Activated T-cell treated with anti-CD3 and anti-CD28 coated beads for 4 hours (primary cell): ENCODE results near the gene CCNK.

Experiments used
- DNase-seq: peaks from one replicate; pipeline ENCODE4 v3.0.0-alpha.2; 2020

CCNK gene

DNA sequence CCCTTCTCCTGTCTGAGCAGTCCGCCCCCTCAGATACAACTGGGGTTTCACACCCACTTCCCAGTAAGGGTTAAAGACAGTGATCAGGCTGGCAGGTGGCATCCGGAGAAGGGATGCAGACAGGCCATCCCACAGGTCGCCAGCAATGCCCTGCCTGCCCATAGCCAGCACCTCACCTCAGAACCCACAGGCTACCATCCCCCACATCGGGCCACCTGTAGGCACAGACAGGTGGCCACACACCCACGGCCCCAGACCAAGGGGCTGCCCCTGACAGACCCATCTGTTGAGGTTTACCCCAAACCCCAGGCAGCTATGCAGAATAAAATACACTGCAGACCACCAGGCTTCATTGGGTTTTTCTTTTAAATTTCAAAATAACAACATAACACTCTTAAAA is 57.5 kb downstream of the CCNK start:
- DNase-seq = no peak

DNA sequence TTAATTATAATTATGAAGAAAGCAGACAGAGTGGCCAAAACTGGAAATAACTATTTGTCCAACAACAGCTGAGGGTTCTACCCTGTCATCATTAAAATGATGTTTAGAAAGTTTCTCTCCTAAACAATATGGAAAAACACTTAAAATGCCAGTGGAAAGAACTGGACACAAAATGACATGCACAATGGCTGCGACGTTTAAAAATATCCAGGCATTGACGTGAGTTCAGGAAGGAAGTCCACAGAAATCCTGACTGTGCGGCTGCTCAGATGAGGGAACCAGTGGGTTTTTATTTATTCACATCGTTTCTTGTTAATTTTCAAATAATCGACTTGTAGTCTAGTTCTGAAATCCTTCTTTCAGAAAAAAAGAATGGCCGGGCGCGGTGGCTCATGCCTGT is 58.3 kb downstream of the CCNK start:
- no peak for DNase-seq

DNA sequence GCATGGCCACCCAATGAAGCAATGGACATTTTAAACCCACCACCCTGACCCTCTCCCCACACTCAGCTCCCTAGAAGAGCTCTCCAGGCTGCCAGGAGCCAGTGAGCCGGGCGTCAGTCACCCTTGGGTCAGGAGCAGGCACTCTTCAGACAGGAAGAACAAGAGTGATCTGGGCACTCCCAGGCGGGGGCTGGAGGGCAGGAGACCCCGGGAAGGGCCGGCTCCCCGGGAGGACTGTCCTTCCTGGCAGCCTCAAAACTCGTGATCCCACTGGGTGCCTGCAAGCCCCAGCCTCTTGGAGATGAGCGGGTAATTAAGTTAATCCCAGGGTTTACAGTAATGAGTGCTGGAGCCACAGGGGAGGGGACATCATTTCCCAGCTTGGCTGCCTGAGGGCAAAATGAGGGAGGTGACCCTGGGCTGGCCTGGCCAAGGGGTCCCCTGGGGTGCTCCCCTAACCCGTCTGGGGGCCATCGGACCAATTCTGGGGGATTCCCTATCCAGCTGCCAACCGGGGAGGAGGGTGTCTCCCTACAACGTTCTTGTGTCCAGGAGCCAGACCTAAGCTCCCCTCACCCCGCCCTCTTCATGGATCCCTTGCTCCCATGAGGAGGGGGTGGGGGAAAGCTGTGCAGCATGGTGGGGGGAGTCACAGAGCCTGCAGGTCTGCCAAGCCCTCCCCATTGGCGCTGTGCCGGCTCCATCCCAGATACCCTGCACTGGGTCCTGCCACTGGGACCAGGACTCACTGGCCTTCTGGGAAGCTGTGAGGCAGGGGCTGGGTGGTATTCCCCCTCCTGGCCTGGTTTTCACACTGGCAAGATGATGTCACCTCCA is 59.2 kb downstream of the CCNK start:
- no peak for DNase-seq

DNA sequence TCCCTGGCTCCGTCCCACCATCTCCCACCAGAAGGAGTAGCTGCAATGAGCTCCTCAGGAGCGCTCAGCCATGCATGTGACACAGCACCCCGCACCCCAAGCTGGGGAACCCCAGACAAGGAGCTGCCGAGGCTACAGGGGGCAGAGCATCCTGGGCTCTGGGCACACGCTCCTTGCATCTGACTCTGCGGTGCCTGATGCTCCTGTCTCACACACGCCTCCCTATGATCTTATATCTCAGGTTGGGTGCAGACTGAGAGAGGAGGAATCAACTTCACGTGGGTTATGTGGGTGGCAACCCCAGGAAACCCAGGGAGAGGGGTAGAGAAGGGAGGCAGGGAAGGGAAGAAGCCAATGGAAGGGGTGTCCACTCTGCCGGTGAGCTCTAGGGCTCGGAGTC is 60.0 kb downstream of the CCNK start:
- no peak for DNase-seq

DNA sequence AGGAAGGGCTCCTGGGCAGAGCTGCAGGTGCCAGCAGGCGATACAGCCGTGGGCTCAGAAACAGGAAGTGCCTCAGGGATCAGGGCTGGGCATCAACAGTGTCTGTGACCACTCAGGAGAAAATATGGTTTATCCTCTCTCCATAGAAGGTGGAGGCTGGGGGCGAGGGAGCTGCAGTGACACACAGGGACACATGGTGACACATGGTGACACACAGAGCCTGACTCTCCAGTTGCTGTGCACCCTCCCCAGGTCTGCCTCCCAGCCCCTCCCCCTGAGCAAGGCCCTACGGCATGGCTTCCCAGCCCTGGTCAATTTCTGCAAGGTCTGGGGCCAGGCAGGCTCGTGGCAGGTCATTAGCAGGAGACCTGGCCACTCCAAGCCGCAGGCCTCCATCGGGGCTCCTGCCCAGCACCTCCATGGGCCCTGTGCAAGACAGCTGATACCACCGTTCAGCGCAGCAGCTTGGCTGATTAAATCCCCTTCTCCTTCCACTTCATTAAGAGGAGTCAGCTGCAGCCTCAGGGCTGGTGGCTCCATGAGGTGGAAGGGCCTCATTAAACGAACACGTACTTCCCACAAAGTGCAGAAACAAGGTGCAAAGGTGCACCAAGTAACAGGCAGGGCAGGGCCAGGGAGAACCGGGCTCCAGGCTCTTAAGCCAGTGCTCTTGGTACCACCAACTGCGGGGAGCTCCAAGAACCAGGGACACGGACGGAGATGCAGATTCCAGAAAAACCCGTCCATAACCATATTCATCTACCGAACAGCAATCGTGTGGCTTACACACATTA is 60.7 kb downstream of the CCNK start:
- DNase-seq = no peak

DNA sequence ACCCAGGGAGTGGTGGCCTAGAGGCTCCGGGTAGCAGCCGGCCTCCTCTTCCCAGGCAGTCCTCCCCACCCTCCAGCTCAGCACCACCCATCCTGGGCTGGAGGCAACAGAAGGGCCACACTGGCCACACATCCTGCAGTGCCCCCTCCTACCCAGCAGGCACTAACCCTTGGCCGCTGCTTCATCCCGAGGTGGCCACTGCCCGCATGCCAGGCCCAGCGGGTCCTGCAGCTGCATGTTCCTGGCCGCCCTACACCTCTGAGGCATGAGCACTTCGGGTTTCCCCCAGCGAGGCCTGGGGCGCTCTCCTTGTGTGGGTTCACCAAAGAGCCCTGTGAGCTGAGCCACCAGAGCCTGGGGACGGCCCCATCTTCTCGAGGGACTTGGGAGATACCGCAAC is 61.4 kb downstream of the CCNK start:
- DNase-seq = no peak

DNA sequence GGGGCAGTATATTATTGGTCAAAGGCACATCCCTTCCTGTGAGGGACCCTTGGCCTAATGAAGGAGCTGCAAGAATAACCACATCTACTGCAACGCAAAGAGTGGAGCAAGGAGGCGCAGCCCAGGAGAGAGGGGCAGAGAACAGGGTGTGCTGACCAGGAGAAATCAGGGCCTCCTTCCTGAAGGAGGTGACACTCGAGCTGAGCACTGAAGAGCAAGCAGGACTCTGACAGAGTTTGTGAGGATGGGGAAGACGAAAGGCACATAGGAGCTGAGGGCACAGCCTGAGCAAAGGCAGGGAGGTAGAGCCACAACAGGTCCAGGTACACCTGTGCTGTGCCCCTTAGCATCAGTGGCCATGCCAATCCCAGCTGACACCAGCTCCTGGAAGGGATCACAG is 62.2 kb downstream of the CCNK start:
- no peak for DNase-seq

DNA sequence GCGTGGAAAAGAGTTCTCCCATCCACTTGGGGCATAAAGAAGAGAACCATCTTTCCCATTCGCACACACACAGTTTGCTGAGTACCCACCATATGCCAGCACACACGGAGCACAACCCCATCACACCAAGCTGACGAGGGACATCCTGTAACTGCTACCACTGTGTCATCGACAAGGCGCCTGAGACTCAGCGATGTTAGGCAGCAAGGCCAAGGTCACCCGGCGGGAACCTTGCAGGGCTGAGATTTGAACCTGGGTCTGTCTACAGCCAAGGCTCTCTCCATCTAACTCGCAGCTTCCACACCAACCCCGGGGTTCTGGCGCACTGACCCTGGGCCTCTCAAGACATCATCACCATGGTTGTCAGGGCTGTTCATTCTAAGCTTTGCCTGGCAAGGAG is 62.8 kb downstream of the CCNK start:
- no peak for DNase-seq

DNA sequence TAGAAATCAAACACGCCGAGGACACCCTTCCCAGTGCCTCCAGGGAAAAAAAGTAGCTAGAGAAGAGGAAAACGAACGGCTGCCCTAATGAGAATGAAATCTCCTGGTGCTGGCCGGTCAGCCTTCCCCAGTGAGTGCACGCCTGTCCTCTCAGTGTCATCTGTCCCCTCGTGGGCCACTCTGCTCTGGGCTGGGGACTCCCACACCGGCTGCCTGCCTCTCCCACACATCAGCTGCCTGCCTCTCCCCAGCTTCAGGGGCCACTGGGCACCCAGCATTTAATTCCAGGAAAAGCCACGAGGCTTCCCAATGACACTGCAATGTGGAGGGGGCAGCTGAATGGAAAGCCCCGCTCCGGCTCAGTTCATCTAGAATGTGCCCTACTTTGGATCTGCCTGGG is 63.8 kb downstream of the CCNK start:
- no peak for DNase-seq

DNA sequence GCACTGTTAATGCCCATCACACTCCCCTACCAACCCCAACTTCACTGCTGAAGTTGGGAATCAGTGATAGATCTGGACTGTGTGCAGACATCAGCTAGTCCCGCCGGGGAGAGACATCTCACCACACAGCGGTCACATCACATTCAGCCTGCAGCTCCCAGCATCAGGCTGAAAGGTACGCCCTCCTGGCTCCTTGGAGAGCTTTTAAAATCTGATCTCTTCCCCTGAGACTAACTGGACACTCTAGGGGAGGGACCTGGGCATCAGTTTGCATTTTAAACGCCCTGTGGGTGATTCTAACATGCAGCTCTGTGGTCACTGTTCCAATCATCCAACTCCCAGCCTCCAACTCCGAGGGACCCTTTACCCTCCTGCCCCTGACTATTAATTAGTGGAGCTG is 64.4 kb downstream of the CCNK start:
- DNase-seq = no peak

DNA sequence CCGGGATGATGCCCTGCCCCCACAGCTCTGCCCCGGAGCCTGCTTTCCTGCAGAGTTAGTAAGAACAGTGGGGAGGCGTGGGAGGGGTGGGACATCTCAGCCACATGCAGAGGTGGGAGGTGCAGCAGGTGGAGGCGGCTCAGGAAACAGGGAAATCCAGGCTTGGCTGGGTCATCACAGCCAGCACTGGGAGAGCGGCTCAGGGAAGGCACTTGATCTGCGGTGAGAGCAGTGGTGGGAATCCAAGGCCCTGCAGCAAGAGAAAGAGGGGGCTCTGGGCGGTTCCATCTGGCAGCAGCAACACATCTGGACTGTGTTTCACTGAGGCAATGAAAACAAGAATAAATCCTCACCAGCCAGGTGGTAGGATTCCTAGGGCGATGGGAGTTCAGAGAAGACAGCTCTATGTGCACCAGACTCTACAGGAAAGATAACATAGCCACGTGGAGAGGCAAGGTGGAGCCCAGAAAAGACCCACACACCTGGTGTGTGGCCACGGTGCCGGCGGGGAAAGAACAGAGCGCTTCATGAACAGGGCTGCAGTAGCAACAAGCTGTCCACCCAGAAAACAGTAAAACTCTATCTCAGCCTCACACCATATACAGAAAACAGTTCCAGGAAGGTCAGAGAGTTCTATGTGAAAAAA is 65.1 kb downstream of the CCNK start:
- DNase-seq = no peak

DNA sequence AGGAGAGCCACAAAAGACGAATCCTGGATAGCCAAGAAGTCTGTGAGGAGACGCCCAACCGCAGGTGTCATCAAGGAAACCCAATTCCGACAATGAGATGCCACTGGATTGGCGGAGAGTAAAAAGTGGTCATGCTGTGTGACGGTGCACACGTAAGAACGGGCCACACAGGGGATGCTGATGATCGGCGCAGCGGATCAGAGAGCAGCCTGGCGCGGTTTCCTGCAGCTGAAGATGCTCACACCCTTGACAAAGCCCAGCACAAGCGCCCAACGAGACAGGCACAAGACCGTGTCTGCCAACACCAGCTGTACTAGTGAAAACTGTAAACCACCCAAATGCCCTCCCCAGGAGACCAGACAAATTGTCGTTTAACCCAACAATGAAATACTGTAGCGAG is 67.0 kb downstream of the CCNK start:
- no peak for DNase-seq

DNA sequence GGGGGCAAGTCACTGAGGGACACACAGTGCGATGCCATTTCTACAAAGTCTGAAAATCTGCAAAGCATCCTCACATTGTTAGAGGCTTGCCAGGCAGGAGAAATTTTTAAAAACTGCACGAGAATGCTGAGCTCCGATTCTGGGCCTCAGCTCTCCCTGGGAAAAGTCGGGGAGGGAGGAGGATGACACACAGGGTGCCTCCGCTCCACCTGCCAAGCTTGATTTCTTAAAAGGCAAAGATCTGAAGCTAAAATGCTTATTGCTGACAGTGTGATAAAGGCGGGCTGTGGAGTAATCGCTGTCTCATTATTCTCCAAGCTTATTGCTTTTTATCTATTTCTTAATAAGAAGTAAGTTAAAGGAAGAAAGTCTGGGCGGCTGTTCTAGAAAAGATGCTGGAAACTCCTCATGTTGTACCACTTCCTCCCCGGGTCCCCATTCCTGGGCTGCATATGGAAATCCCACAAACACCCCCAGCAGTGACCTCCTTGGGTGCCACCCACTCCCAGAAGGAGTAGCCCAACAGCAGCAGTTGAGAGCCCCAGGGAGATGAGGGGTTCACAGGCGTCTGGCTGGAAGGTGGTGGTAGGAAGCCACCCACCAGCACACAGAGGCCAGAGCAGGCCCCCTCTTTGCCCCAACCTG is 67.8 kb downstream of the CCNK start:
- DNase-seq = no peak

DNA sequence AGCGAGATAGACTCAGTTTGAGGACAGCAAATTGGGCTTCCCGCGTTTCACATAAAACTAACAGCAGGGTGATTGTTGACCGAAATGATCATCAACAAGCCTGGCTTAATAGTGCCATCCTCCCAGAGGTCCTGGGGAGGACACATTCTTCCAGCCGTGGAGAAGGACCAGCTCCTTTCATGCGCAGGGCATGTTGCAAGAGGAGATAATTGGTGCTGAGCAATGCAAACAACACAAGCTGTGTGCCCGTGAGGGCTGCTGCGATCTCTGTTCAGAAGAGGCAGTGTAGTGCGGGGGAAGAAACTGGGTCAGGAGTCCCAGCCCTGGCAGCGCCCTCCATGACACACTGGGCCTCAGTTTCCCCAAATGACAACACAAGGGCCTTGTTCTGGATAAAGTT is 68.5 kb downstream of the CCNK start:
- DNase-seq = no peak

DNA sequence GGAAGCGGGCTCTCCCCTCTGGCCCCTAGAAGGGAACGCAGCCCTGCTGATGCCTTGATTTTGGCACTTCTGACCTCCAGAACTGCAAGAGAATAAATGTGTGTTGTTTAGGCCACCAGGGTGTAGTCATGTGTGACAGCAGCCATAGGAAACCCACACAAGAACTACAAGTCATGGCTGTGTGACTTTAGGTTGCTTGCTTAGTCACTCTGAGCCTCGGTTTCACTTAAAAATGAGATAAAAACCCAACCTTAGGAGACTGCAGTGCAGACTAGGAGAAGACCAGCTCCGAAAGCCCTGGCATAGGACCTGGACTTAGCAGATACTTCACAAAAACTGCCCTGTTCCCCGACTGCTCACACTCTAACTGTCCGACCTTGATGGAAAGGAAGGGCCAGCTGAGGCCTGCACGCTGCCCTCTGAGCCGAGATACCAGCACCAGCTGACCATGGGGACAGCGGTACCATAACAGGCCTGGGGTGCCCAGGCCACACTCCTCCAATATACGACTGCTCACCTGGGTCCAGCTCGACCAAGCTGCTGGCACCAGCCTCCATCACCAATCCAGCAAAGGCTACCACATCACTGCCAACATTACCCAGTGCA is 69.3 kb downstream of the CCNK start:
- DNase-seq = no peak

DNA sequence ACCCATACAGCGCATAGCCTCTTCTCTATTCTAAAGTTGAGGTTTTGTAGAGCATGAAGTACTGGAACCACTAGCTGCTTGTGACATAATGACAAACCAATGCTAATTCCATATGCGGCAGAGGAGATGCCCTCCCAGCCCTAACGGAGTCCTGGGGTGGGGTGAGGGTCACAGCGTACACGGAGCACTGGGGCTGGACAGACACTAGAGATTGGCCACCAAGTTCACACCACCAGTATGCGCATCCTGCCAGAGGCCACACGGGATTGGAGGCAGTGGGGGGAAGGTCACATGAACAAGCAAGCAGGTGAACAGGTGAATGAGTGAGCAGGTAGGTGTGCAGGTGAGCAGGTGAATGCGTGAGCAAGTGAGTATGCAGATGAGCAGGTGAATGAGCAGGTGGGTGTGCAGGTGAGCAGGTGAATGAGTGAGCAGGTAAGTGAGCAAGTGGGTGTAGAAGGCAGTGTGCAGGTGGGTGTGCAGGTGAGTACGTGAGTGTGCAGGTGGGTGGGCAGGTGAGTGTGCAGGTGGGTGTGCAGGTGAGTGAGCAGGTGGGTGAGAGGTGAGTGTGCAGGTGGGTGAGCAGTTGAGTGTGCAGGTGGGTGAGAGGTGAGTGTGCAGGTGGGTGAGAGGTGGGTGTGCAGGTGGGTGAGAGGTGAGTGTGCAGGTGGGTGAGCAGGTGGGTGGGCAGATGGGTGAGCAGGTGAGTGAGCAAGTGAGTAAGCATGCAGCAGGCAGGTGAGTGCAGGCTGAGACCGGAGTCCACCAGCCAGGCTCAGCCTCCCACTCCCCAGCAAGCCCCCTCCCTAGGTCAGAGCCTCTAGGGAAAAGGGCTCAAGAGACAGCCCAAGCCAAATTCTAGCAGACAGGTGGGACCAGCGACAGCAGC is 70.1 kb downstream of the CCNK start:
- DNase-seq = no peak

DNA sequence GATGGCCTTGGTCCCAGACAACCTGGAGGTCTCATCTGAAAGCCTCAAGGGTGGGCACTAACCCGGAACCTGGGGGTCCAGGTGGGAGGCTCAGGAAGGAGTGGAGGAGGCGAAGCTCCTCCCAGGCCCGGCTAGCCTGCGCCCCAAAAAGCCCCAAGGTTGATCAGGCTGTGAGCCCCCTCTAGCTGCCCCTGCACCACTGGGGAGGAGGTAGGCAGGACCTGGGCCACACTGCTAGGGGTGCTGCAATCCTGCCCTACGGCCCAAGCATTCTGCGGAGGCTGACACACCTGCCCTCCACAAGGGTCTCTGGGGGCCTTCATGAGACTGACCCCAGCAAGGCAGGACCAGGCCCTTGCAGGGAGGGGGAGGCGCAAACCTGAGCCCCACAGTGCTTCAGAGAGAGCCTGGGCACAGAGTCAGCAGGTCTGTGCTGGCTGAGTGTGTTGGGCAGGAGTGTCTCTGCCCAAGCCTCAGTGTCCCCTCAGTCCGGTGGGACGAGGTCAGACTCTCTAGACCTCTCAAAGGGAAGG is 70.9 kb downstream of the CCNK start:
- DNase-seq = no peak

DNA sequence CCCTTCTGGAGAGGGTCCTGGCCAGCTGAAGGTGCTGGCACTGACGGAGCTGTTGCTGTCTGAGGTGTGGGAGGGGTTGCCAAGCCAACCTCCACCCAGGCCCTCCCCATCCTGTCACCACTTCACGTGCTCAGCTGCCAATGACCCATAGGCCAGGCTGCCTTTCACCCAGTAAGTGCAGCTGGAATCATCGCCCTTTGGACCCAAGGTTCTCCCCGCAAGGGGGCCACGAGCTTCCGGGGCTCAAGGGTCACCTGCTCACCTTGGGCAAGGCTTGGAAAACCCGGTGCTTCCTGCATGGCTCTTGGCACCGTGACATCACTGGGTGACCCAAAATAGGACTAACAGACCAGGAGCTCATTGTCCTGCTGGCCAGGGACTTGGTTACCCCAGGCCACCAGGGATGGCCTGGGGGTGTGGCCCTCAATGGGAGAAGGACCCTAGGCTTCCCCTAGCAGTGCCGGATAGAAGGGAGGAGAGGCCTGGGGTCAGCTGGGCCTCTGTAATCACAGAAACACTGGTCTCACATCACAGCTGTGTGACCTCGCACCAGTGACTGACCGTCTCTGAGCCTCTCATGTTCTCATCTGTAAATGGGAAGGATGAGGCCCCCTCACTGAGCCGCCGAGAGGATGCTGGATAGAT is 71.5 kb downstream of the CCNK start:
- DNase-seq = no peak

DNA sequence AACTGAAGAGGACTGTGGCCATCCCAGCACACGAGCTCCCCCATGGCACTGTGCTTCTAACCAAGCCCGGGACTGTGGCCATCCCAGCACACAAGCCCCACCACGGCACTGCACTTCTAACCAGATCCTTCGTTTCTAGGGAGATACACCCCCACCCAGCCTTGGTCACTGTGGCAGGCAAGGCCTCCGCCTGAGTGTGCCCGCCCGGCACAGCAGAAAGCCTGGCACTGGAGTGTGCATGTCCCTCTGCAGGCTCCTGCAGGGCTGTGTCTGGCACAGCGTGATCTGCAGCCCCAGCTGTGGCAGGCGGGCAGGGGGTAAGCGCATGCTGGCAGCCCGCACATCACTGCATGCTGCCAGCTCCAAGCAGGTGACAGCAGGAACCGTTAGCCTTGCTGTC is 73.0 kb downstream of the CCNK start:
- DNase-seq = no peak

DNA sequence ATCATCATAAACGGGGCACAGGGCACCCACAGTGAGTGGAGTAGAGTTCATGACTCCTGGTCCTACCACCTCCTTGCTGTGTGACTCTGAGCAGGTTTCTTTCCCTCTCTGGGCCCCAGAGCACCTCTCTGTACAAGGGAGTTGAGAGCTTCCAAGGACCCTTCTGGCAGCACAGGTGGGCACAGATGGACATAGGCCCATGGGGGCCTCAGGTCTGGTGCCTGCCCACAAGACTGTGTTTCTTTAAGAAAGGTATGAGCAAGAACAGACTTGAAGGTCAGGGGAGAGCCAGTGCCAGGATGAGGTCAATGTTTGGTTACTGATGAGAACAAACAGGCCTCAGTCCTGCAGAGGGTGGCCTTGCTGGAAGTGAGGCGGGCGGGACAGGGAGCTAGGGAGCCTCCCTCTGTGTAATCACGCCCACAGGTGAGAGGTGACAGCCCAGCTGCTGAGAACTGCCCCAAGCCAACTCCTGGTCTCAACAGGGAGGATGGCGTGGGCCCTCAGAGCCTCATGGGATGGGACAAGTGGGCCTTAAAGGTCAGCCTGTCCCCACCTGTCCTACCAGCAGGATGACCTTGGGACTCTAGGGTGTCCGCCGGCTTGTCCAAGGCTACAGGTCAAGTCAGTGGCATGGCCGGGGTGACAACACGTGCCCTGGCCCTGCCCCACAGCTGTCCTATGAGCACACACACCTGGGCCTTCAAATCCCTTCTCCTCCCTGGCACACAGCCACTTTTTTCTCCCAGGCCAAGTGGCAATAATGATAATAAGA is 73.7 kb downstream of the CCNK start:
- DNase-seq = no peak
